HepG2 (cell line): ENCODE results near the gene PANK3. TPM values are rescaled to one million over a fixed set of nuclear protein-coding genes. Genes with fewer than 3 reads are reported as not detected.

Source experiments
- ARNT2 ChIP-seq: sonication (generic); formaldehyde crosslinking; IDR thresholded peaks from 2 replicates; pipeline ENCODE4 v1.8.0; 2022; ENCODE audit warnings: mild to moderate bottlenecking, low read depth, missing genetic modification reagents, moderate library complexity
- CEBPG ChIP-seq: IDR thresholded peaks from 2 replicates; pipeline ENCODE4 v1.6.1; 2016
- ERF ChIP-seq: IDR thresholded peaks from 2 replicates; pipeline ENCODE4 v1.6.1; 2018; ENCODE audit warnings: missing biosample characterization, missing genetic modification reagents
- HHEX ChIP-seq: IDR thresholded peaks from 2 replicates; pipeline ENCODE4 v1.6.1; 2016; ENCODE audit warnings: control low read depth
- MEF2D ChIP-seq: sonication (generic); formaldehyde crosslinking; IDR thresholded peaks from 2 replicates; pipeline ENCODE4 v1.5.1; 2020; ENCODE audit warnings: mild to moderate bottlenecking, missing genetic modification reagents
- RNF219 ChIP-seq: sonication (generic); formaldehyde crosslinking; IDR thresholded peaks from 2 replicates; pipeline ENCODE4 v1.5.0; 2020; ENCODE audit warnings: mild to moderate bottlenecking, missing genetic modification reagents
- SPEN ChIP-seq: sonication (generic); formaldehyde crosslinking; IDR thresholded peaks from 2 replicates; pipeline ENCODE4 v1.5.1; 2020; ENCODE audit warnings: low read depth, mild to moderate bottlenecking, missing genetic modification reagents
- SRY ChIP-seq: sonication (generic); formaldehyde crosslinking; IDR thresholded peaks from 2 replicates; pipeline ENCODE4 v1.8.0; 2022; ENCODE audit warnings: mild to moderate bottlenecking, missing genetic modification reagents
- TFDP1 ChIP-seq: IDR thresholded peaks from 2 replicates; pipeline ENCODE4 v1.6.1; 2016; ENCODE audit warnings: missing compliant biosample characterization, missing genetic modification reagents, borderline replicate concordance
- ZFY ChIP-seq: sonication (generic); formaldehyde crosslinking; IDR thresholded peaks from 2 replicates; pipeline ENCODE4 v1.4.0; 2020; ENCODE audit warnings: missing genetic modification reagents
- ZNF446 ChIP-seq: sonication (generic); formaldehyde crosslinking; IDR thresholded peaks from 2 replicates; pipeline ENCODE4 v1.5.0; 2020; ENCODE audit warnings: mild to moderate bottlenecking, missing genetic modification reagents
- ZNF703 ChIP-seq: sonication (generic); formaldehyde crosslinking; IDR thresholded peaks from 2 replicates; pipeline ENCODE4 v1.5.1; 2020; ENCODE audit warnings: missing genetic modification reagents, mild to moderate bottlenecking, moderate library complexity, borderline replicate concordance
- ZNF713 ChIP-seq: sonication (generic); formaldehyde crosslinking; IDR thresholded peaks from 2 replicates; pipeline ENCODE4 v1.4.0; 2020; ENCODE audit warnings: mild to moderate bottlenecking, missing genetic modification reagents
- ZNF746 ChIP-seq: sonication (generic); formaldehyde crosslinking; IDR thresholded peaks from 2 replicates; pipeline ENCODE4 v1.8.0; 2022; ENCODE audit warnings: mild to moderate bottlenecking, missing genetic modification reagents
- ZNF839 ChIP-seq: sonication (generic); formaldehyde crosslinking; IDR thresholded peaks from 2 replicates; pipeline ENCODE4 v1.4.0; 2020; ENCODE audit warnings: missing genetic modification reagents, mild to moderate bottlenecking, borderline replicate concordance
- polyA plus RNA-seq, 8 experiments: library from polyadenylated mRNA; depleted of rRNA in 3 of 8; stranded (reverse) in 7 of 8; unstranded in 1 of 8; fragments of >200 nt; fragmentation: Illumina TruSeq in 4 of 8; extraction: Trizol in 4 of 8; gene quantifications; 2 replicates each; pipeline versions ENCODE4 v1.2.1 to v1.2.3, GENCODE V29; 2011 to 2016; ENCODE audit warnings: low read depth in 4 of 8, missing spikeins in 1 of 8, mixed read lengths in 1 of 8; ENCODE audit not compliant: insufficient read depth in 1 of 8
- total RNA-seq, 5 experiments: library from RNA; depleted of rRNA; stranded (reverse); fragments of >200 nt; fragmentation: Illumina TruSeq; extraction: Trizol; gene quantifications; 2 replicates each; pipeline ENCODE4 v1.2.3, GENCODE V29; 2016; ENCODE audit warnings: low read depth in 1 of 5
- TF ChIP-seq, protein P1 (sequence below): sonication (generic); formaldehyde crosslinking; IDR thresholded peaks from 2 replicates; pipeline ENCODE4 v1.9.0; 2021; ENCODE audit warnings: missing genetic modification reagents, mild to moderate bottlenecking, borderline replicate concordance
- TF ChIP-seq, protein P2 (sequence below): IDR thresholded peaks from 2 replicates; pipeline ENCODE4 v1.6.1; 2012; ENCODE audit warnings: inconsistent platforms
- TF ChIP-seq, protein P3 (sequence below): sonication (generic); formaldehyde crosslinking; IDR thresholded peaks from 2 replicates; pipeline ENCODE4 v1.8.0; 2023; ENCODE audit warnings: mild to moderate bottlenecking, missing genetic modification reagents

The PANK3 gene
- total and polyA plus RNA-seq, 2 of the 13 experiments (the other 11 are each of a cell fraction or from before 2014, with no cell fraction given), result 26.9 to 69.5 TPM

GRCh38 chr5:168528521-168529373, 50.4 kb downstream of the PANK3 start, which contains the start of gene FBLL1 (continued):
- TF ChIP-seq RNF219 (CRISPR knock-in tag) (no peak), TFDP1 (CRISPR knock-in tag) (no peak), ERF (CRISPR knock-in tag) (0 out of 2 replicates have a peak, but pooled peaks have one; percentile 59), ZNF446 (peak; percentile 55; the same call in 1 of the 2 replicates), HHEX (CRISPR knock-in tag) (no peak), MEF2D (CRISPR knock-in tag) (0 out of 2 replicates have a peak, but pooled peaks have one; percentile 55), SPEN (CRISPR knock-in tag) (no peak), ZNF703 (no peak), ARNT2 (CRISPR knock-in tag) (no peak), ZNF713 (CRISPR knock-in tag) (no peak), ZFY (CRISPR knock-in tag) (no peak), CEBPG (CRISPR knock-in tag) (peak; percentile 49), ZNF746 (CRISPR knock-in tag) (no peak), SRY (CRISPR knock-in tag) (peak; percentile 39; the same call in 1 of the 2 replicates), ZNF839 (CRISPR knock-in tag) (no peak)
- TF ChIP-seq, protein P1, sequence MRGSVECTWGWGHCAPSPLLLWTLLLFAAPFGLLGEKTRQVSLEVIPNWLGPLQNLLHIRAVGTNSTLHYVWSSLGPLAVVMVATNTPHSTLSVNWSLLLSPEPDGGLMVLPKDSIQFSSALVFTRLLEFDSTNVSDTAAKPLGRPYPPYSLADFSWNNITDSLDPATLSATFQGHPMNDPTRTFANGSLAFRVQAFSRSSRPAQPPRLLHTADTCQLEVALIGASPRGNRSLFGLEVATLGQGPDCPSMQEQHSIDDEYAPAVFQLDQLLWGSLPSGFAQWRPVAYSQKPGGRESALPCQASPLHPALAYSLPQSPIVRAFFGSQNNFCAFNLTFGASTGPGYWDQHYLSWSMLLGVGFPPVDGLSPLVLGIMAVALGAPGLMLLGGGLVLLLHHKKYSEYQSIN (CRISPR knock-in tag), result no peak
- TF ChIP-seq, protein P2, sequence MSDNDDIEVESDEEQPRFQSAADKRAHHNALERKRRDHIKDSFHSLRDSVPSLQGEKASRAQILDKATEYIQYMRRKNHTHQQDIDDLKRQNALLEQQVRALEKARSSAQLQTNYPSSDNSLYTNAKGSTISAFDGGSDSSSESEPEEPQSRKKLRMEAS, result no peak
- TF ChIP-seq, protein P3, sequence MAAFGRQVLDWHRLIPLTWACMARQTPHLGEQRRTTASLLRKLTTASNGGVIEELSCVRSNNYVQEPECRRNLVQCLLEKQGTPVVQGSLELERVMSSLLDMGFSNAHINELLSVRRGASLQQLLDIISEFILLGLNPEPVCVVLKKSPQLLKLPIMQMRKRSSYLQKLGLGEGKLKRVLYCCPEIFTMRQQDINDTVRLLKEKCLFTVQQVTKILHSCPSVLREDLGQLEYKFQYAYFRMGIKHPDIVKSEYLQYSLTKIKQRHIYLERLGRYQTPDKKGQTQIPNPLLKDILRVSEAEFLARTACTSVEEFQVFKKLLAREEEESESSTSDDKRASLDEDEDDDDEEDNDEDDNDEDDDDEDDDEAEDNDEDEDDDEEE (CRISPR knock-in tag), result 0 out of 2 replicates have a peak, but pooled peaks have one; percentile 28
